ENCODE measurements around the gene MTCH2.

GRCh38 chr11:47603295-47603694 lies 39.1 kb downstream of the MTCH2 start:
- TF ChIP-seq YY1 (IDR thresholded peaks at IDR 0.05; ENCODE audit: insufficient read depth, insufficient read length) (no peak), ZNF274 (IDR thresholded peaks at IDR 0.05; ENCODE audit: low read depth, low read length) (no peak)

Measured in NT2/D1 (cell line).